ENCODE measurements around the gene LRG1. TPM values are rescaled to one million over a fixed set of nuclear protein-coding genes. Genes with fewer than 3 reads are reported as not detected.

The LRG1 gene
- total and polyA plus RNA-seq, 2 experiments from 2014 or later: 0.21 to 0.45 TPM

DNA sequence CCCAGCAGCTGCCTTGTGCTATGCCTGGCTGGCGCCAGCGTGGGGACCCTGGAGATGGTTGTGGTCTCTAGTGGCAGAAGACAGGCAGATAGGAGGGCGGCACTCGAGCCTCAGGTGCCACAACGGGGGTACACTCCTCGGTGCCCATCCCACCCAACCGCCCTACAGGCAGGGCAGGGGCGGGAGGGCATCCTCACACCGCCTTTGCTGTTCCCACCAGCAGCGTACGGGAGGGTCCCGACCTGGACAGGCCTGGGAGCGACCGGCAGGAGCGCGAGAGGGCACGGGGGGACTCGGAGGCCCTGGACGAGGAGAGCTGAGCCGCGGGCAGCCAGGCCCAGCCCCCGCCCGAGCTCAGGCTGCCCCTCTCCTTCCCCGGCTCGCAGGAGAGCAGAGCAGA, 38.1 kb downstream of the LRG1 start (continued):
- TF ChIP-seq, protein P1, sequence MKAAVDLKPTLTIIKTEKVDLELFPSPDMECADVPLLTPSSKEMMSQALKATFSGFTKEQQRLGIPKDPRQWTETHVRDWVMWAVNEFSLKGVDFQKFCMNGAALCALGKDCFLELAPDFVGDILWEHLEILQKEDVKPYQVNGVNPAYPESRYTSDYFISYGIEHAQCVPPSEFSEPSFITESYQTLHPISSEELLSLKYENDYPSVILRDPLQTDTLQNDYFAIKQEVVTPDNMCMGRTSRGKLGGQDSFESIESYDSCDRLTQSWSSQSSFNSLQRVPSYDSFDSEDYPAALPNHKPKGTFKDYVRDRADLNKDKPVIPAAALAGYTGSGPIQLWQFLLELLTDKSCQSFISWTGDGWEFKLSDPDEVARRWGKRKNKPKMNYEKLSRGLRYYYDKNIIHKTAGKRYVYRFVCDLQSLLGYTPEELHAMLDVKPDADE (IDR thresholded peaks at IDR 0.05): no peak
- TF ChIP-seq EZH2phosphoT487 (IDR thresholded peaks at IDR 0.05; ENCODE audit: unreplicated experiment): no peak

DNA sequence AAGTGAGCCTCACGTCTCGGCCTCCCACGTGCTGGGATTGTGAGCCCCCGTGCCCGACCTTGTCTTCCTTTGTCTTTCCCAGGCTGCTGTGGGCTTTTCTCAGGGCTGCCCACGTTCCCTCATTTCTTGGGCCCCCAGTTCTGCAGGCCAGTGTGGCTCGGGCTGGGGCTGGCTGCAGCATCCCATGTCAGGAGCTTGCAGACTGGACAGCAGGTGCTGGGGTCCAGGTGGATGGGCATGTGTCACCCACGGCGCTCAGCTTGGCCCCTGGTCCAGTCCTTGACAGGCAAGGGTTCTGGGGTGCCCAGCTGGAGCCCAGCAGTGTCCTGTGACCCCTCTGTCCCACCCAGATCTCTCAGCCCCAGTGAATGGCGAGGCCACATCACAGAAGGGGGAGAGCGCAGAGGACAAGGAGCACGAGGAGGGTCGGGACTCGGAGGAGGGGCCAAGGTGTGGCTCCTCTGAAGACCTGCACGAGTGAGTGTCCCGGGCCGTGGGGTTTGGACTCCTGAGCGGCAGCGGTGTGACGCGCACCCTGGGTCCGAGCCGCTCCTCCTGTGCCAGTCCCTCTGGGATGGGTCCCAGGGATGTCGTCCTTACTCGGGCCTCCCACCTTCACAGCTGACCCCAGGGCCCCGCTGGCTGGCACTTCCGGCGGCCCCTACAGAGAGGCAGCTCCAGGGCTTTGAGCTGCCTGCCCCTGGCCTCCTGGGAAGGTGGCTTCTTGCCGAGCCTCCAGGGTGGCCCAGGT, 38.8 kb downstream of the LRG1 start:
- no peak overlapping the region for H3K4me3 Mint-ChIP-seq
- no peaks in the 10 kb centered on the region for H3K27me3 ChIP-seq (ENCODE audit: insufficient read depth)
- no peaks in the 10 kb centered on the region for H3K79me2 ChIP-seq (replicated peaks; ENCODE audit: insufficient read depth)
- no peaks in the 10 kb centered on the region; the same call in 1 of the 2 replicates for H4K20me1 ChIP-seq (replicated peaks; ENCODE audit: insufficient read depth)
- H3K9me3 Mint-ChIP-seq: no peaks in the 10 kb centered on the region
- H3K4me3 ChIP-seq: no peak overlapping the region
- no peak overlapping the region for H3K27ac Mint-ChIP-seq
- DNase-seq (ENCODE audit: low spot score) (no peak), ATAC-seq (no peak)
- no peaks in the 10 kb centered on the region for H3K4me1 ChIP-seq (ENCODE audit: insufficient read depth)
- H3K27ac ChIP-seq (ENCODE audit: low read depth): no peak overlapping the region
- H3K4me1 Mint-ChIP-seq: no peaks in the 10 kb centered on the region
- no peak overlapping the region for H2AFZ ChIP-seq
- H3K9me2 ChIP-seq (ENCODE audit: insufficient read depth): no peaks in the 10 kb centered on the region
- peaks cover 9% of the 10 kb centered on the region for H3K27me3 Mint-ChIP-seq (ENCODE audit: insufficient read depth, low read depth, poor library complexity)
- H3K4me2 ChIP-seq: no peak overlapping the region
- no peaks in the 10 kb centered on the region for H3F3A ChIP-seq (replicated peaks; ENCODE audit: low read depth)
- H3K36me3 Mint-ChIP-seq (ENCODE audit: low read depth): peaks cover 21% of the 10 kb centered on the region
- H3K36me3 ChIP-seq (ENCODE audit: insufficient read depth): peaks cover 5% of the 10 kb centered on the region; the same call in 1 of the 2 replicates
- TF ChIP-seq, protein P2, sequence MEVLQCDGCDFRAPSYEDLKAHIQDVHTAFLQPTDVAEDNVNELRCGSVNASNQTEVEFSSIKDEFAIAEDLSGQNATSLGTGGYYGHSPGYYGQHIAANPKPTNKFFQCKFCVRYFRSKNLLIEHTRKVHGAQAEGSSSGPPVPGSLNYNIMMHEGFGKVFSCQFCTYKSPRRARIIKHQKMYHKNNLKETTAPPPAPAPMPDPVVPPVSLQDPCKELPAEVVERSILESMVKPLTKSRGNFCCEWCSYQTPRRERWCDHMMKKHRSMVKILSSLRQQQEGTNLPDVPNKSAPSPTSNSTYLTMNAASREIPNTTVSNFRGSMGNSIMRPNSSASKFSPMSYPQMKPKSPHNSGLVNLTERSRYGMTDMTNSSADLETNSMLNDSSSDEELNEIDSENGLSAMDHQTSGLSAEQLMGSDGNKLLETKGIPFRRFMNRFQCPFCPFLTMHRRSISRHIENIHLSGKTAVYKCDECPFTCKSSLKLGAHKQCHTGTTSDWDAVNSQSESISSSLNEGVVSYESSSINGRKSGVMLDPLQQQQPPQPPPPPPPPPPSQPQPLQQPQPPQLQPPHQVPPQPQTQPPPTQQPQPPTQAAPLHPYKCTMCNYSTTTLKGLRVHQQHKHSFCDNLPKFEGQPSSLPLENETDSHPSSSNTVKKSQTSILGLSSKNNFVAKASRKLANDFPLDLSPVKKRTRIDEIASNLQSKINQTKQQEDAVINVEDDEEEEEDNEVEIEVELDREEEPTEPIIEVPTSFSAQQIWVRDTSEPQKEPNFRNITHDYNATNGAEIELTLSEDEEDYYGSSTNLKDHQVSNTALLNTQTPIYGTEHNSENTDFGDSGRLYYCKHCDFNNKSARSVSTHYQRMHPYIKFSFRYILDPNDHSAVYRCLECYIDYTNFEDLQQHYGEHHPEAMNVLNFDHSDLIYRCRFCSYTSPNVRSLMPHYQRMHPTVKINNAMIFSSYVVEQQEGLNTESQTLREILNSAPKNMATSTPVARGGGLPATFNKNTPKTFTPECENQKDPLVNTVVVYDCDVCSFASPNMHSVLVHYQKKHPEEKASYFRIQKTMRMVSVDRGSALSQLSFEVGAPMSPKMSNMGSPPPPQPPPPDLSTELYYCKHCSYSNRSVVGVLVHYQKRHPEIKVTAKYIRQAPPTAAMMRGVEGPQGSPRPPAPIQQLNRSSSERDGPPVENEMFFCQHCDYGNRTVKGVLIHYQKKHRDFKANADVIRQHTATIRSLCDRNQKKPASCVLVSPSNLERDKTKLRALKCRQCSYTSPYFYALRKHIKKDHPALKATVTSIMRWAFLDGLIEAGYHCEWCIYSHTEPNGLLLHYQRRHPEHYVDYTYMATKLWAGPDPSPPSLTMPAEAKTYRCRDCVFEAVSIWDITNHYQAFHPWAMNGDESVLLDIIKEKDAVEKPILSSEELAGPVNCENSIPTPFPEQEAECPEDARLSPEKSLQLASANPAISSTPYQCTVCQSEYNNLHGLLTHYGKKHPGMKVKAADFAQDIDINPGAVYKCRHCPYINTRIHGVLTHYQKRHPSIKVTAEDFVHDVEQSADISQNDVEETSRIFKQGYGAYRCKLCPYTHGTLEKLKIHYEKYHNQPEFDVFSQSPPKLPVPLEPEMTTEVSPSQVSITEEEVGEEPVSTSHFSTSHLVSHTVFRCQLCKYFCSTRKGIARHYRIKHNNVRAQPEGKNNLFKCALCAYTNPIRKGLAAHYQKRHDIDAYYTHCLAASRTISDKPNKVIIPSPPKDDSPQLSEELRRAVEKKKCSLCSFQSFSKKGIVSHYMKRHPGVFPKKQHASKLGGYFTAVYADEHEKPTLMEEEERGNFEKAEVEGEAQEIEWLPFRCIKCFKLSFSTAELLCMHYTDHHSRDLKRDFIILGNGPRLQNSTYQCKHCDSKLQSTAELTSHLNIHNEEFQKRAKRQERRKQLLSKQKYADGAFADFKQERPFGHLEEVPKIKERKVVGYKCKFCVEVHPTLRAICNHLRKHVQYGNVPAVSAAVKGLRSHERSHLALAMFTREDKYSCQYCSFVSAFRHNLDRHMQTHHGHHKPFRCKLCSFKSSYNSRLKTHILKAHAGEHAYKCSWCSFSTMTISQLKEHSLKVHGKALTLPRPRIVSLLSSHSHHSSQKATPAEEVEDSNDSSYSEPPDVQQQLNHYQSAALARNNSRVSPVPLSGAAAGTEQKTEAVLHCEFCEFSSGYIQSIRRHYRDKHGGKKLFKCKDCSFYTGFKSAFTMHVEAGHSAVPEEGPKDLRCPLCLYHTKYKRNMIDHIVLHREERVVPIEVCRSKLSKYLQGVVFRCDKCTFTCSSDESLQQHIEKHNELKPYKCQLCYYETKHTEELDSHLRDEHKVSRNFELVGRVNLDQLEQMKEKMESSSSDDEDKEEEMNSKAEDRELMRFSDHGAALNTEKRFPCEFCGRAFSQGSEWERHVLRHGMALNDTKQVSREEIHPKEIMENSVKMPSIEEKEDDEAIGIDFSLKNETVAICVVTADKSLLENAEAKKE (CRISPR knock-in tag; IDR thresholded peaks at IDR 0.05): no peak
- TF ChIP-seq ZNF114 (CRISPR knock-in tag; IDR thresholded peaks at IDR 0.05): no peak
- TF ChIP-seq NANOG (IDR thresholded peaks at IDR 0.05; ENCODE audit: borderline replicate concordance): no peak
- TF ChIP-seq, protein P3, sequence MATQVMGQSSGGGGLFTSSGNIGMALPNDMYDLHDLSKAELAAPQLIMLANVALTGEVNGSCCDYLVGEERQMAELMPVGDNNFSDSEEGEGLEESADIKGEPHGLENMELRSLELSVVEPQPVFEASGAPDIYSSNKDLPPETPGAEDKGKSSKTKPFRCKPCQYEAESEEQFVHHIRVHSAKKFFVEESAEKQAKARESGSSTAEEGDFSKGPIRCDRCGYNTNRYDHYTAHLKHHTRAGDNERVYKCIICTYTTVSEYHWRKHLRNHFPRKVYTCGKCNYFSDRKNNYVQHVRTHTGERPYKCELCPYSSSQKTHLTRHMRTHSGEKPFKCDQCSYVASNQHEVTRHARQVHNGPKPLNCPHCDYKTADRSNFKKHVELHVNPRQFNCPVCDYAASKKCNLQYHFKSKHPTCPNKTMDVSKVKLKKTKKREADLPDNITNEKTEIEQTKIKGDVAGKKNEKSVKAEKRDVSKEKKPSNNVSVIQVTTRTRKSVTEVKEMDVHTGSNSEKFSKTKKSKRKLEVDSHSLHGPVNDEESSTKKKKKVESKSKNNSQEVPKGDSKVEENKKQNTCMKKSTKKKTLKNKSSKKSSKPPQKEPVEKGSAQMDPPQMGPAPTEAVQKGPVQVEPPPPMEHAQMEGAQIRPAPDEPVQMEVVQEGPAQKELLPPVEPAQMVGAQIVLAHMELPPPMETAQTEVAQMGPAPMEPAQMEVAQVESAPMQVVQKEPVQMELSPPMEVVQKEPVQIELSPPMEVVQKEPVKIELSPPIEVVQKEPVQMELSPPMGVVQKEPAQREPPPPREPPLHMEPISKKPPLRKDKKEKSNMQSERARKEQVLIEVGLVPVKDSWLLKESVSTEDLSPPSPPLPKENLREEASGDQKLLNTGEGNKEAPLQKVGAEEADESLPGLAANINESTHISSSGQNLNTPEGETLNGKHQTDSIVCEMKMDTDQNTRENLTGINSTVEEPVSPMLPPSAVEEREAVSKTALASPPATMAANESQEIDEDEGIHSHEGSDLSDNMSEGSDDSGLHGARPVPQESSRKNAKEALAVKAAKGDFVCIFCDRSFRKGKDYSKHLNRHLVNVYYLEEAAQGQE (IDR thresholded peaks at IDR 0.05; ENCODE audit: unreplicated experiment): no peak
- no peak for TF ChIP-seq ZNF331 (CRISPR knock-in tag; IDR thresholded peaks at IDR 0.05; ENCODE audit: low read depth)
- TF ChIP-seq, protein P1 (IDR thresholded peaks at IDR 0.05): no peak
- TF ChIP-seq, protein P4, sequence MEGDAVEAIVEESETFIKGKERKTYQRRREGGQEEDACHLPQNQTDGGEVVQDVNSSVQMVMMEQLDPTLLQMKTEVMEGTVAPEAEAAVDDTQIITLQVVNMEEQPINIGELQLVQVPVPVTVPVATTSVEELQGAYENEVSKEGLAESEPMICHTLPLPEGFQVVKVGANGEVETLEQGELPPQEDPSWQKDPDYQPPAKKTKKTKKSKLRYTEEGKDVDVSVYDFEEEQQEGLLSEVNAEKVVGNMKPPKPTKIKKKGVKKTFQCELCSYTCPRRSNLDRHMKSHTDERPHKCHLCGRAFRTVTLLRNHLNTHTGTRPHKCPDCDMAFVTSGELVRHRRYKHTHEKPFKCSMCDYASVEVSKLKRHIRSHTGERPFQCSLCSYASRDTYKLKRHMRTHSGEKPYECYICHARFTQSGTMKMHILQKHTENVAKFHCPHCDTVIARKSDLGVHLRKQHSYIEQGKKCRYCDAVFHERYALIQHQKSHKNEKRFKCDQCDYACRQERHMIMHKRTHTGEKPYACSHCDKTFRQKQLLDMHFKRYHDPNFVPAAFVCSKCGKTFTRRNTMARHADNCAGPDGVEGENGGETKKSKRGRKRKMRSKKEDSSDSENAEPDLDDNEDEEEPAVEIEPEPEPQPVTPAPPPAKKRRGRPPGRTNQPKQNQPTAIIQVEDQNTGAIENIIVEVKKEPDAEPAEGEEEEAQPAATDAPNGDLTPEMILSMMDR (conservative IDR thresholded peaks at IDR 0.05; ENCODE audit: low read depth in 2 of 2): no peak
- TF ChIP-seq JUNB (IDR thresholded peaks at IDR 0.05; ENCODE audit: unreplicated experiment): no peak
- no peak for TF ChIP-seq EZH2 (IDR thresholded peaks at IDR 0.05; ENCODE audit: low read depth, unreplicated experiment)

All from GM23338 (cell line).